Testis (tissue), 3 donors: ENCODE data around the gene GJD4. TPM values are rescaled to one million over a fixed set of nuclear protein-coding genes. Genes with fewer than 3 reads are reported as not detected.

Experiments used
- DNase-seq: peaks from one replicate; pipeline ENCODE4 v3.0.0-alpha.2; 2019
- H3K27ac ChIP-seq, 2 donors: fragments of 200-600 bp; sonication (generic); one replicate each; pipeline ENCODE4 v1.5.1; 2019
- H3K27me3 ChIP-seq: fragments of 200-600 bp; sonication (generic); one replicate; pipeline ENCODE4 v1.5.1; 2019
- H3K36me3 ChIP-seq: fragments of 200-600 bp; sonication (generic); one replicate; pipeline ENCODE4 v1.5.1; 2017; ENCODE audit warnings: low read depth; ENCODE audit errors: missing control alignments
- H3K4me1 ChIP-seq: fragments of 200-600 bp; sonication (generic); one replicate; pipeline ENCODE4 v1.5.1; 2019
- H3K4me3 ChIP-seq, 2 donors: fragments of 200-600 bp; sonication (generic); one replicate each; pipeline ENCODE4 v1.5.1; 2017 to 2019
- H3K9me3 ChIP-seq: fragments of 200-600 bp; sonication (generic); one replicate; pipeline ENCODE4 v1.5.1; 2017
- POLR2A ChIP-seq: fragments of 450-650 bp; IDR thresholded peaks from one replicate; pipeline ENCODE4 v1.6.1; 2017; ENCODE audit warnings: antibody characterized with exemption, mild to moderate bottlenecking, moderate library complexity
- WGBS, 2 donors: methylation state at CpG; one replicate each; pipeline ENCODE4 v1.1.5; 2018; 5-methylcytosine and 5-hydroxymethylcytosine counted together
- intact Hi-C: fragments of 100-400 bp; cut with DNase I; formaldehyde crosslinking; loops from one replicate; pipeline ENCODE4 v1.15.1; 2023; ENCODE audit warnings: low total_unique reads
- polyA plus RNA-seq: library from polyadenylated mRNA; stranded (reverse); fragments of 350-450 nt; fragmentation: Illumina TruSeq; extraction: RNeasy Lipid Tissue Mini Kit (QIAGEN cat#74804); gene quantifications from one replicate; pipeline ENCODE4 v1.2.3, GENCODE V29; 2014; ENCODE audit warnings: low read depth, low replicate concordance; ENCODE audit not compliant: insufficient read depth
- total RNA-seq, 2 donors: library from RNA; depleted of rRNA; stranded (reverse); fragments of >200 nt; gene quantifications; one replicate each; pipeline ENCODE4 v1.2.3, GENCODE V29; 2016
- TF ChIP-seq, protein P1 (sequence below), 3 experiments: fragments of 450-650 bp in 2 of 3; fragments of 200-600 bp in 1 of 3; sonication (generic) in 1 of 3; IDR thresholded peaks; one replicate each; pipeline ENCODE4 v1.5.1; 2016 to 2019; ENCODE audit warnings: antibody characterized with exemption in 3 of 3, mild to moderate bottlenecking in 2 of 3, moderate library complexity in 1 of 3

The GJD4 gene
- total and polyA plus RNA-seq, 3 donors from 2014 or later, result 0.31 TPM; not detected in 2

DNA sequence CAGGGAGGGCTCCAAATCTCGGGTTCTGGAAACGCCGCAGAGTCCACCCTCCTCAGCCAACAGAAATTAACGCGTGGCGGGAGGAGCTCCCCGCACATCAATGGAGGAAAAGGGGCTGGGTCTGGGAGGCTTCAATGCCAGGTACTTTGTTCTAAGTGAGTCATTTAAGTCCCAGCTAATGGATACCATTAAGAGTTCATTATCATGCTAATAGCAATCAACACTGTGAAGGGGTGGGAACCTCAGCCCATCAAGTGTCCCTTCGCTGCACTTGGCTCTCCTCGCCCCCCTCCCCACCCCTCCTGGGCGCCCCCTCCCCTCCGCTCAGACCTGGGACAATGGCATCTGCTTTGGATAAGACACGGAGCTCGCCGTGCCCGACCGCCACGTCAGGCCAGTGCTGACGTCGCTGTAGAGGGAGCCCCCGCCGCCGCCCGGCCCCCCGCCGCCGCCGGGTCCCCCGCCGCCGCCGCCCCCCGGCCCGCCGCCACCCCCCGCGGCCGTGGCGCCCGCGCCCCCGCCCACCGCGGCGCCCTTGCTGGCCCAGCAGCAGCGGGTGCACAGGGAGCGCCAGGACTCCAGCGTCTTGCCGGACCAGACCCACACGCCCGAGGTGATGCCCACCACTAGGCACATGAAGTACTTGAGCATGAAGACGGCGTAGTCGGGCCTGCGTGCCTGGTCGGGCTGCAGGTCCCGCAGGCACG, 34.0 kb downstream of the GJD4 start:
- Histone ChIP-seq H3K9me3 (no peaks in the 10 kb centered on the region), H3K36me3 (no peaks in the 10 kb centered on the region), H3K4me1 (peaks cover 3% of the 10 kb centered on the region), H3K4me3 (peak overlapping the region in 1 of 2 donors; percentile 24), H3K27ac (no peak overlapping the region), H3K27me3 (no peaks in the 10 kb centered on the region)
- intact Hi-C loops, result loop anchor here (10.0 kb wide), 1 partner anchor 1136 kb away; no protein-coding TSS in a partner anchor
- TF ChIP-seq, protein P1, sequence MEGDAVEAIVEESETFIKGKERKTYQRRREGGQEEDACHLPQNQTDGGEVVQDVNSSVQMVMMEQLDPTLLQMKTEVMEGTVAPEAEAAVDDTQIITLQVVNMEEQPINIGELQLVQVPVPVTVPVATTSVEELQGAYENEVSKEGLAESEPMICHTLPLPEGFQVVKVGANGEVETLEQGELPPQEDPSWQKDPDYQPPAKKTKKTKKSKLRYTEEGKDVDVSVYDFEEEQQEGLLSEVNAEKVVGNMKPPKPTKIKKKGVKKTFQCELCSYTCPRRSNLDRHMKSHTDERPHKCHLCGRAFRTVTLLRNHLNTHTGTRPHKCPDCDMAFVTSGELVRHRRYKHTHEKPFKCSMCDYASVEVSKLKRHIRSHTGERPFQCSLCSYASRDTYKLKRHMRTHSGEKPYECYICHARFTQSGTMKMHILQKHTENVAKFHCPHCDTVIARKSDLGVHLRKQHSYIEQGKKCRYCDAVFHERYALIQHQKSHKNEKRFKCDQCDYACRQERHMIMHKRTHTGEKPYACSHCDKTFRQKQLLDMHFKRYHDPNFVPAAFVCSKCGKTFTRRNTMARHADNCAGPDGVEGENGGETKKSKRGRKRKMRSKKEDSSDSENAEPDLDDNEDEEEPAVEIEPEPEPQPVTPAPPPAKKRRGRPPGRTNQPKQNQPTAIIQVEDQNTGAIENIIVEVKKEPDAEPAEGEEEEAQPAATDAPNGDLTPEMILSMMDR (IDR thresholded peaks at IDR 0.05), result no peak
- TF ChIP-seq POLR2A, result no peak
- WGBS, 2 donors, result 55 to 63% methylated on average over 7 to 29 of the region's 57 CpGs
- DNase-seq, result no peak

DNA sequence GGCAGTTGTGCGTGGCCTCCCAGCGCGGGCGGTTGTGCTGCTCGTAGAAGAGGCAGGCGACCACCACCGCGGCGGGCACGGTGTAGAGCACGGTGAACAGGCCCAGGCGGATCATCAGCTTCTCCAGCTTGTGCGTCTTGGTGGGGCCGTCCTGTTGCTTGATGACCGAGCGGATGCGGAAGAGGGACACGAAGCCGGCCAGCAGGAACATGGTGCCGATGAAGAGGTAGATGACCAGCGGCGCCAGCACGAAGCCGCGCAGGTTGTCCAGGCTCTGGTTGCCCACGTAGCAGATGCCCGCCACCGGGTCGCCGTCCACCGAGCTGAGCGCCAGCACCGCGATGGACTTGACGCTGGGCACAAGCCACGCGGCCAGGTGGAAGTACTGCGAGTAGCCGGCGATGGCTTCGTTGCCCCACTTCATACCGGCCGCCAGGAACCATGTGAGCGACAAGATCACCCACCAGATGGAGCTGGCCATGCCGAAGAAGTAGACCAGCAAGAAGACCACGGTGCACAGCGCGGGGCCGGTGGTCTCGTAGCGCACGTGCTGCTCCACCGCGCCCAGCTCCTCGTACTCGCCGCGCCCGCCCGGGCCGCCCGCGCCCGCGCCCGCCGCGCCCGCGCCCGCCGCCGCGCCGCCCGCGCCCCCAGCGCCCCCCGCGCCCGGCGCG, 34.7 kb downstream of the GJD4 start:
- H3K27ac ChIP-seq, result no peak overlapping the region
- no peaks in the 10 kb centered on the region for H3K36me3 ChIP-seq
- H3K4me3 ChIP-seq, result peak overlapping the region in 1 of 2 donors; percentile 24
- DNase-seq, result peak; percentile 42
- 41 to 50% methylated on average over 20 to 51 of the region's 83 CpGs for WGBS, 2 donors
- no peaks in the 10 kb centered on the region for H3K9me3 ChIP-seq
- no peaks in the 10 kb centered on the region for H3K27me3 ChIP-seq
- TF ChIP-seq, protein P1 (IDR thresholded peaks at IDR 0.05), result peak in 1 of 3 experiments; percentile 4
- TF ChIP-seq POLR2A, result no peak
- peaks cover 3% of the 10 kb centered on the region for H3K4me1 ChIP-seq
- intact Hi-C loops, result loop anchor here (10.0 kb wide), 1 partner anchor 1135 kb away; no protein-coding TSS in a partner anchor

DNA sequence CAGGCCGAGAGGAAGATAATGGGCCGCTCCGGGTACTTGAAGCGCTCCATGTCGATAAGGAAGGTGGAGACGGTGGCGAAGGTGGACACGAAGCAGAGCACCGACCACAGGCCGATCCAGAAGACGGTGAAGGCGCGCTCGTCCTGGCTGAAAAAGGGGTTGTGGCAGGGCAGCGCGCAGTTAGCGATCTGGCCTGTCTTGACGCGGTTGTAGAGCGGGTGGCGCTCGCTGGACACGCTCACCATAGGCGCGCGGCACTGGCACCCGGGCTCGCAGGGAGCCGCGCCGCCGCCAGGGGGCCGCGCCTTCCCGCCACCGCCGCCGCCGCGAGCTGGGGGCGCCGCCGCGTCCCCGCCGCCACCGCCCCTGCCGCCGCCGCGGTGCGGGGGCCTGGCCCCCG, 35.3 kb downstream of the GJD4 start:
- peak; percentile 75 for DNase-seq
- H3K27ac ChIP-seq, result no peak overlapping the region
- TF ChIP-seq POLR2A, result no peak
- TF ChIP-seq, protein P1 (IDR thresholded peaks at IDR 0.05), result peak; percentile 22 to 72 (median 29)
- H3K36me3 ChIP-seq, result no peaks in the 10 kb centered on the region
- H3K4me1 ChIP-seq, result peaks cover 3% of the 10 kb centered on the region
- WGBS, 2 donors, result 0 to 2% methylated on average over 14 to 52 of the region's 53 CpGs
- H3K27me3 ChIP-seq, result no peaks in the 10 kb centered on the region
- intact Hi-C loops, result no loop called here
- no peak overlapping the region for H3K4me3 ChIP-seq
- no peaks in the 10 kb centered on the region for H3K9me3 ChIP-seq

DNA sequence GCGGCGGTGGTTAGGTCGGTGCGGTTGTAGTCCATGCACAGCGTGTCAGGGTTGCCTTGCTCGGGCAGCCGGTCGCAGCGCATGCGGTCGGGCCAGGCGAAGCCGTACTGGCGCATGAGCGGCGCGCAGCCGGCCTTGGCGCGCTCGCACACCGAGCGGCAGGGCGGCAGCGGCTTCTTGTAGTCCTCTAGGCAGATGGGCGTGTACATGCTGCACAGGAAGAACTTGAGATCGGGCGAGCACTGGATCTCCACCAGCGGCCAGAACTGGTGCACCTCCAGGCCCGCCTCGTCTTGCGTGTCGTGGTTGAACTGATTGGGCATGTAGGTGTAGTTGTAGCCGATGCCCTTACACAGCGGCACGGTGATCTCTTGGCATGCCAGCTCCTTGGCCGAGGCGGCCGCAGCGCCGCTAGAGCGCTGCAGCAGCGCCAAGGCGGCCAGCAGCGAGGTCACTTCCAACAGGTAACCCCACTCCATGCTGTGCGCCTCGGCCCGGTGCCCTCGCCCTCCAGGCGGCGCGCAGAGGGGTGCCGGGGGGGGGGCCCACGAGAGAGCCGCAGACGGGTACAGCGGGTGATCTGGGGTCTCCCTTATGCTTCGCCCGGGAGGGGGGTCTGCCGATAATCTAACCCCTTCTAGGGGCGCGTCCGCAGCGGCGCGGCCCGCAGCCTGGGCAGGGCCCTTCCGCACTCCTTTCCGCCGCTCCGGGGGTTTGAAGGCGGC, 36.0 kb downstream of the GJD4 start:
- Histone ChIP-seq H3K4me1 (peaks cover 3% of the 10 kb centered on the region), H3K36me3 (no peaks in the 10 kb centered on the region), H3K27ac (peak overlapping the region; percentile 19 to 73), H3K9me3 (no peaks in the 10 kb centered on the region), H3K27me3 (no peaks in the 10 kb centered on the region), H3K4me3 (peak overlapping the region; percentile 77)
- peak; percentile 69 for DNase-seq
- intact Hi-C loops, result no loop called here
- WGBS, 2 donors, result 2% methylated on average over 50 of the region's 72 CpGs; no CpG with 5 or more reads in 1 of the 2 donors
- TF ChIP-seq POLR2A, result no peak
- TF ChIP-seq, protein P1 (IDR thresholded peaks at IDR 0.05), result no peak
